AG04449 (cell line): ENCODE measurements around the gene MGME1.

Source experiments
- CTCF ChIA-PET: fragments of 350-600 bp; formaldehyde crosslinking; extraction: SDS; loops from one replicate; lab custom pipeline; 2021; ENCODE audit warnings: antibody characterized with exemption; lab: Yijun Ruan, JAX
- POLR2A ChIA-PET: fragments of 400-600, 350-600 bp; formaldehyde crosslinking; extraction: SDS; loops from one replicate; lab custom pipeline; 2020; ENCODE audit warnings: antibody characterized with exemption, inconsistent platforms; lab: Yijun Ruan, JAX
- DNase-seq: peaks from one replicate; pipeline ENCODE4 v3.0.0-alpha.2; 2010; ENCODE audit warnings: low read depth, low spot score
- H3K4me3 ChIP-seq: 2 replicates; pipeline ENCODE4 v1.5.1; 2011; ENCODE audit warnings: low read depth, mild to moderate bottlenecking, control low read depth, low read length
- CTCF ChIP-seq: IDR thresholded peaks from one replicate; pipeline ENCODE4 v1.5.1; 2011; ENCODE audit warnings: mild to moderate bottlenecking, moderate library complexity, low read length, control low read depth, inconsistent platforms; ENCODE audit not compliant: insufficient read depth; ENCODE audit errors: missing control alignments

The MGME1 gene

GRCh38 chr20:17934141-17934862 lies 34.5 kb upstream of the MGME1 start:
- ChIA-PET POLR2A (interaction anchor here (1.0 kb wide), 1 partner anchor 252 kb away, joined by 3 read pairs; no protein-coding TSS in a partner anchor), CTCF (interaction anchor here (0.9 to 6.5 kb wide), 5 partner anchors 18 to 398 kb away, joined by 3 to 167 read pairs (median 5); no protein-coding TSS in a partner anchor)
- no peak overlapping the region for H3K4me3 ChIP-seq
- no peak for DNase-seq
- no peak for TF ChIP-seq CTCF

DNA sequence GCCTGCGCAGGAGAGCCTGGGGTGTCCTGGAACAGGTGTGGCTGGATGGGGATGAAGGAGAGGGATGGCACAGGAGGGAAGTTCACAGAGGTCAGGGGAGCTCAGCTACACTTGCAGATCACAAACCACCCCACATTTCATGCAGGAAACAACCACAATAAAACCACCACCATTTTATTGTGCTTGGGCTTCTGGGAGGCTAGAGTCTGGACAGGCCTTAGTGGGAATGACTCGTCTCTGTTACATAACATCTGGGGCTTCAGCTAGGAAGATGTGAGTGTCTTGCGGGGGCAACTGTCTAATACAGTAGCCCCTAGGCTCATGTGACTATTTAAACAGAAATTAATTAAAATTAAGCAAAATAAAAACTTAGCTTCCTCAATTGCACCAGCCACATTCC lies 33.6 kb upstream of the MGME1 start:
- ChIA-PET CTCF (interaction anchor here (1.0 to 6.5 kb wide), 6 partner anchors 17 to 431 kb away, joined by 3 to 167 read pairs (median 19); partner anchors contain the start of gene RRBP1), POLR2A (interaction anchor here (3.8 kb wide), 1 partner anchor 253 kb away, joined by 19 read pairs; the partner anchor contains the start of gene RRBP1)
- H3K4me3 ChIP-seq = no peak overlapping the region
- no peak for TF ChIP-seq CTCF
- DNase-seq = no peak

- TF ChIP-seq CTCF = no peak
- DNase-seq = no peak
- POLR2A ChIA-PET = interaction anchor here (3.8 kb wide), 1 partner anchor 254 kb away, joined by 19 read pairs; the partner anchor contains the start of gene RRBP1
- H3K4me3 ChIP-seq = no peak overlapping the region
- CTCF ChIA-PET = interaction anchor here (1.0 to 6.5 kb wide), 6 partner anchors 17 to 432 kb away, joined by 3 to 167 read pairs (median 19); partner anchors contain the start of gene RRBP1
Measured at GRCh38 chr20:17935761-17936160, 33.1 kb upstream of the MGME1 start.

- ChIA-PET POLR2A (interaction anchor here (1.2 to 3.8 kb wide), 2 partner anchors 33 to 254 kb away, joined by 8 to 19 read pairs; partner anchors contain the start of genes MGME1, RRBP1 and SNX5), CTCF (interaction anchor here (1.0 to 6.5 kb wide), 10 partner anchors 12 to 432 kb away, joined by 3 to 167 read pairs (median 12); partner anchors contain the start of gene RRBP1)
- no peak for TF ChIP-seq CTCF
- DNase-seq = no peak
- H3K4me3 ChIP-seq = no peak overlapping the region
Measured at GRCh38 chr20:17936286-17936760, 32.5 kb upstream of the MGME1 start.

DNA sequence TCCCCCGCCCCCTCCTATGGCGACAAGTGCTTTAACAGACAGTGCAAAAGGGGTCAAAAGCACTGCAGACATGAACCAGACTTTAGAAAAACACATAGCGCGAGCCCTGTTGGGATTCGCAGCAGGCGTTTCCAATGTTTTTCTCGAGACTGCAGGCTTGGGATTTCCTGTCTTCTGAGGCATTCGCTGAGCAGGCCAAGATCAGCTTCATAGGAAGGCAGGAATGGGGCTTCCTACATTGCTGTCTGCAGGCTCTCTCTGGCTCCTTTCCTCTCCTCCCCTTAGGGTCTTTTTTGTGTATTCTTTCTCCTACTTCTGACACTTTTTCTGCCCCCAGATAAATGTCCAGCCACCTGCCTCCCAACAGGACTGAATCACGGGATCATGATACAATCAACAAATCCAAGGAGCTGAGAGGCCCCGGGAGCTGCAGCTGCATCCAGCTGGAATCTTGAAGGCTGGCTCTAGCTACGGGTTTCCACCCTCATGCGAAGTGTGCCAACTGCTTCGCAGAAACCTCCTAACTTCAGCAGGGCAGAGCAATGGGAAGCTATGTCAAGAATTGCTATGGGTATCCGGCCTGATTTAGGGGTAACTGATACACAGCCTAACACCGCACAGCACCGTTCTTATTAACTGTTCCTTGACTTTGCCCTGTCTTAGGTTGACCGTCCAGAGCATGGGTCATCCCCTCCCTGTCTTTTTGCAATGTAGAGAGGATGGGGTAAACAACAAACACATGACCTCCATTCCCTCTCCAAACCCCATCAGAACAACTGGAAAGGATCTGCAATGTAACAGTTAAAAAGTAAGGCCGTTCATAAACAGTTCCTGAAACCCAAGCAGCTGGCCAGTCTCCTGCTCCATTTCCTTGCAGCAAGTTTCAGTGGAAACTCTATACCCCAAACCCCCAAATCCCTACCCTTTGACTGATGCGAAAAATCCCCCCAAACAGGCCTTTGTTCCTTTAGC lies 31.8 kb upstream of the MGME1 start:
- H3K4me3 ChIP-seq = no peak overlapping the region
- no peak for TF ChIP-seq CTCF
- no peak for DNase-seq
- ChIA-PET CTCF (interaction anchor here (1.0 to 6.5 kb wide), 15 partner anchors 10 to 432 kb away, joined by 3 to 167 read pairs (median 6); partner anchors contain the start of gene RRBP1), POLR2A (interaction anchor here (1.2 to 3.8 kb wide), 2 partner anchors 32 to 255 kb away, joined by 8 to 19 read pairs; partner anchors contain the start of genes MGME1, RRBP1 and SNX5)
